ENCODE results near the gene GRHL1. TPM values are rescaled to one million over a fixed set of nuclear protein-coding genes. Genes with fewer than 3 reads are reported as not detected.

GRHL1 gene
- total and polyA plus RNA-seq, 3 donors from 2014 or later, result 4.6 to 8.3 (median 8.0) TPM

- Histone ChIP-seq H3K4me3 (peak overlapping the region; percentile 67 to 78), H3K9me3 (no peaks in the 10 kb centered on the region), H3K4me1 (no peaks in the 10 kb centered on the region), H3K36me3 (ENCODE audit: low read depth, missing control alignments) (no peaks in the 10 kb centered on the region), H3K27me3 (no peaks in the 10 kb centered on the region), H3K27ac (peak overlapping the region; percentile 43 to 61)
- TF ChIP-seq POLR2A (IDR thresholded peaks at IDR 0.05) (no peak), CTCF (IDR thresholded peaks at IDR 0.05) (peak in 1 of 3 experiments; percentile 12)
- intact Hi-C loops (cut with DNase I; ENCODE audit: low total_unique reads), result no loop called here
- 7 to 13% methylated on average over 33 to 69 of the region's 76 CpGs for WGBS, 2 donors
- DNase-seq, result peak; percentile 58
Measured at GRCh38 chr2:9950521-9951271, 797 bp upstream of the GRHL1 start.

GRCh38 chr2:9951272-9951521 is 296 bp upstream of the GRHL1 start:
- TF ChIP-seq POLR2A (IDR thresholded peaks at IDR 0.05) (no peak), CTCF (IDR thresholded peaks at IDR 0.05) (no peak)
- DNase-seq, result no peak
- H3K9me3 ChIP-seq, result no peaks in the 10 kb centered on the region
- intact Hi-C loops (cut with DNase I; ENCODE audit: low total_unique reads), result no loop called here
- WGBS, 2 donors, result 3% methylated on average over 6 of the region's 47 CpGs; no CpG with 5 or more reads in 1 of the 2 donors
- H3K36me3 ChIP-seq (ENCODE audit: low read depth, missing control alignments), result no peaks in the 10 kb centered on the region
- peak overlapping the region; percentile 67 to 78 for H3K4me3 ChIP-seq
- no peaks in the 10 kb centered on the region for H3K27me3 ChIP-seq
- peak overlapping the region; percentile 43 to 61 for H3K27ac ChIP-seq
- no peaks in the 10 kb centered on the region for H3K4me1 ChIP-seq

GRCh38 chr2:9952286-9952737 is 819 bp downstream of the GRHL1 start:
- Histone ChIP-seq H3K36me3 (ENCODE audit: low read depth, missing control alignments) (no peaks in the 10 kb centered on the region), H3K4me1 (no peaks in the 10 kb centered on the region), H3K4me3 (peak overlapping the region; percentile 63 to 78), H3K27ac (peak overlapping the region in 1 of 2 donors; percentile 6), H3K9me3 (no peaks in the 10 kb centered on the region), H3K27me3 (no peaks in the 10 kb centered on the region)
- no peak for DNase-seq
- intact Hi-C loops (cut with DNase I; ENCODE audit: low total_unique reads), result no loop called here
- TF ChIP-seq CTCF (IDR thresholded peaks at IDR 0.05) (no peak), POLR2A (IDR thresholded peaks at IDR 0.05) (no peak)
- WGBS, 2 donors, result 16 to 18% methylated on average over 14 to 15 of the region's 15 CpGs

GRCh38 chr2:9952856-9953503 is 1.5 kb downstream of the GRHL1 start:
- TF ChIP-seq POLR2A (IDR thresholded peaks at IDR 0.05) (no peak), CTCF (IDR thresholded peaks at IDR 0.05) (no peak)
- no peak overlapping the region for H3K27ac ChIP-seq
- no peak for DNase-seq
- no peaks in the 10 kb centered on the region for H3K4me1 ChIP-seq
- intact Hi-C loops (cut with DNase I; ENCODE audit: low total_unique reads), result no loop called here
- H3K27me3 ChIP-seq, result no peaks in the 10 kb centered on the region
- H3K9me3 ChIP-seq, result no peaks in the 10 kb centered on the region
- H3K4me3 ChIP-seq, result no peak overlapping the region
- WGBS, 2 donors, result 49 to 64% methylated on average over 8 of the region's 8 CpGs
- no peaks in the 10 kb centered on the region for H3K36me3 ChIP-seq (ENCODE audit: low read depth, missing control alignments)

Data from testis (tissue), 3 donors.